Hepatocyte (in vitro differentiated cells): ENCODE measurements around the gene HS6ST1. TPM values are rescaled to one million over a fixed set of nuclear protein-coding genes. Genes with fewer than 3 reads are reported as not detected.

Experiments used
- DNase-seq: peaks from one replicate; pipeline ENCODE4 v3.0.0-alpha.2; 2016; ENCODE audit warnings: low spot score
- H2AFZ ChIP-seq: fragments of 200-600 bp; sonication (generic); 2 replicates; pipeline ENCODE4 v1.6.0; 2016; ENCODE audit warnings: antibody characterized with exemption, mild to moderate bottlenecking
- H3K27ac ChIP-seq: fragments of 200-600 bp; sonication (generic); 2 replicates; pipeline ENCODE4 v1.5.1; 2016; ENCODE audit warnings: mild to moderate bottlenecking
- H3K27me3 ChIP-seq: fragments of 200-600 bp; sonication (generic); 2 replicates; pipeline ENCODE4 v1.6.1; 2016
- H3K36me3 ChIP-seq: fragments of 200-600 bp; sonication (generic); replicated peaks from 2 replicates; pipeline ENCODE4 v1.5.1; 2016; ENCODE audit warnings: low read depth; ENCODE audit not compliant: insufficient read depth
- H3K4me1 ChIP-seq: fragments of 200-600 bp; sonication (generic); 2 replicates; pipeline ENCODE4 v1.5.1; 2016; ENCODE audit warnings: mild to moderate bottlenecking, moderate library complexity; ENCODE audit not compliant: insufficient read depth
- H3K4me2 ChIP-seq: fragments of 200-600 bp; sonication (generic); 2 replicates; pipeline ENCODE4 v1.6.0; 2016
- H3K4me3 ChIP-seq: fragments of 200-600 bp; sonication (generic); 2 replicates; pipeline ENCODE4 v1.5.1; 2016; ENCODE audit warnings: mild to moderate bottlenecking
- H3K79me2 ChIP-seq: fragments of 200-600 bp; sonication (generic); 2 replicates; pipeline ENCODE4 v1.6.0; 2017; ENCODE audit warnings: mild to moderate bottlenecking
- H3K9me2 ChIP-seq: fragments of 200-600 bp; sonication (generic); replicated peaks from 2 replicates; pipeline ENCODE4 v1.6.0; 2017; ENCODE audit warnings: mild to moderate bottlenecking; ENCODE audit not compliant: insufficient read depth
- H3K9me3 ChIP-seq: fragments of 200-600 bp; sonication (generic); 2 replicates; pipeline ENCODE4 v1.5.1; 2016; ENCODE audit warnings: low read depth, mild to moderate bottlenecking
- H4K20me1 ChIP-seq: fragments of 200-600 bp; sonication (generic); 2 replicates; pipeline ENCODE4 v1.6.0; 2016; ENCODE audit warnings: mild to moderate bottlenecking; ENCODE audit not compliant: insufficient read depth, poor library complexity, severe bottlenecking
- EZH2 ChIP-seq: fragments of 200-600 bp; sonication (generic); IDR thresholded peaks from 2 replicates; pipeline ENCODE4 v1.6.1; 2016; ENCODE audit warnings: antibody characterized with exemption, mild to moderate bottlenecking, borderline replicate concordance
- EZH2phosphoT487 ChIP-seq: fragments of 200-600 bp; sonication (generic); IDR thresholded peaks from one replicate; pipeline ENCODE4 v1.6.1; 2018; ENCODE audit warnings: antibody characterized with exemption, mild to moderate bottlenecking, low read depth, moderate library complexity; ENCODE audit not compliant: unreplicated experiment, severe bottlenecking
- whole genome bisulfite sequencing: methylation state at CpG from one replicate; pipeline ENCODE4 v1.1.6; 2016; ENCODE audit warnings: low lambda C conversion rate; ENCODE audit errors: missing lambda C conversion rate; 5-methylcytosine and 5-hydroxymethylcytosine counted together
- polyA plus RNA-seq: library from polyadenylated mRNA; unstranded; fragments of >200 nt; fragmentation: Nextera tagmentation; extraction: Ambion mirVana; gene quantifications from 2 replicates; pipeline ENCODE4 v1.2.1, GENCODE V29; 2016
- total RNA-seq: library from RNA; depleted of rRNA; stranded (reverse); fragments of >200 nt; gene quantifications from 2 replicates; pipeline ENCODE4 v1.2.3, GENCODE V29; 2014
- TF ChIP-seq, protein P1 (sequence below): fragments of 200-600 bp; sonication (generic); IDR thresholded peaks from 2 replicates; pipeline ENCODE4 v1.5.1; 2016; ENCODE audit warnings: antibody characterized with exemption, mild to moderate bottlenecking; ENCODE audit not compliant: poor library complexity

The HS6ST1 gene
- total and polyA plus RNA-seq, 2 experiments from 2014 or later = 46.7 to 48.3 TPM

- Histone ChIP-seq H4K20me1 (no peaks in the 10 kb centered on the region), H3K4me2 (no peak overlapping the region)
Measured at GRCh38 chr2:128345436-128346165, 26.9 kb upstream of the HS6ST1 start.

GRCh38 chr2:128344101-128344500, 25.4 kb upstream of the HS6ST1 start:
- Histone ChIP-seq H2AFZ (no peak overlapping the region), H3K27me3 (no peaks in the 10 kb centered on the region), H3K9me3 (no peaks in the 10 kb centered on the region), H3K4me2 (no peak overlapping the region), H3K4me3 (no peak overlapping the region), H3K9me2 (no peaks in the 10 kb centered on the region), H3K4me1 (peaks cover 14% of the 10 kb centered on the region), H3K27ac (no peak overlapping the region), H4K20me1 (no peaks in the 10 kb centered on the region), H3K36me3 (no peaks in the 10 kb centered on the region), H3K79me2 (no peaks in the 10 kb centered on the region)
- DNase-seq = no peak
- TF ChIP-seq EZH2 = no peak
- TF ChIP-seq EZH2phosphoT487 = no peak
- TF ChIP-seq, protein P1, sequence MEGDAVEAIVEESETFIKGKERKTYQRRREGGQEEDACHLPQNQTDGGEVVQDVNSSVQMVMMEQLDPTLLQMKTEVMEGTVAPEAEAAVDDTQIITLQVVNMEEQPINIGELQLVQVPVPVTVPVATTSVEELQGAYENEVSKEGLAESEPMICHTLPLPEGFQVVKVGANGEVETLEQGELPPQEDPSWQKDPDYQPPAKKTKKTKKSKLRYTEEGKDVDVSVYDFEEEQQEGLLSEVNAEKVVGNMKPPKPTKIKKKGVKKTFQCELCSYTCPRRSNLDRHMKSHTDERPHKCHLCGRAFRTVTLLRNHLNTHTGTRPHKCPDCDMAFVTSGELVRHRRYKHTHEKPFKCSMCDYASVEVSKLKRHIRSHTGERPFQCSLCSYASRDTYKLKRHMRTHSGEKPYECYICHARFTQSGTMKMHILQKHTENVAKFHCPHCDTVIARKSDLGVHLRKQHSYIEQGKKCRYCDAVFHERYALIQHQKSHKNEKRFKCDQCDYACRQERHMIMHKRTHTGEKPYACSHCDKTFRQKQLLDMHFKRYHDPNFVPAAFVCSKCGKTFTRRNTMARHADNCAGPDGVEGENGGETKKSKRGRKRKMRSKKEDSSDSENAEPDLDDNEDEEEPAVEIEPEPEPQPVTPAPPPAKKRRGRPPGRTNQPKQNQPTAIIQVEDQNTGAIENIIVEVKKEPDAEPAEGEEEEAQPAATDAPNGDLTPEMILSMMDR = no peak
- 95% methylated on average over 3 of the region's 3 CpGs for WGBS

More at GRCh38 chr2:128345436-128346165, 26.9 kb upstream of the HS6ST1 start:
- 95% methylated on average over 37 of the region's 43 CpGs for WGBS
- no peaks in the 10 kb centered on the region for H3K79me2 ChIP-seq
- no peaks in the 10 kb centered on the region for H3K9me2 ChIP-seq
- peaks cover 14% of the 10 kb centered on the region for H3K4me1 ChIP-seq
- H3K36me3 ChIP-seq = no peaks in the 10 kb centered on the region
- no peak for TF ChIP-seq EZH2phosphoT487
- no peak for TF ChIP-seq EZH2
- TF ChIP-seq, protein P1 = no peak
- no peaks in the 10 kb centered on the region for H3K27me3 ChIP-seq
- H3K27ac ChIP-seq = no peak overlapping the region
- no peak overlapping the region for H2AFZ ChIP-seq
- H3K4me3 ChIP-seq = no peak overlapping the region
- no peak for DNase-seq
- H3K9me3 ChIP-seq = no peaks in the 10 kb centered on the region

DNA sequence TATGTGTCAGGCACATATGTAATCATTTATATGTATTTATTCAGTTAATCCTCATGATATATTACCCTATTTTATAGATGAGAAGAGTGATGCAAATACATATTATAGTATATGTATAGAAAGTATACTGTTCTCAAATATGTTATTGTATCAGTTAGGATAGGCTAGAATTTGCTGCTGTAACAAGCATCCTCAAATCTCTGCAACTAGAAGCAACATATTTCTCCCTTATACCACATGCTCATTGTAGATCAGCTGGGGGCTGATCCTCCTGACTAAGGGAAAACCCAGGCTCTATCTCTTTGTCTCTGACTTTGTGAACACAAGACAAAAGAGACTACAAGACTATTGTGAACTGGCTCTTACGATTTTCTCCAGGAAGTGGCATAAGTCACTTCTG, 24.8 kb upstream of the HS6ST1 start:
- H3K9me3 ChIP-seq = no peaks in the 10 kb centered on the region
- H3K27me3 ChIP-seq = no peaks in the 10 kb centered on the region
- H3K36me3 ChIP-seq = no peaks in the 10 kb centered on the region
- no peak overlapping the region for H3K4me2 ChIP-seq
- H4K20me1 ChIP-seq = no peaks in the 10 kb centered on the region
- H3K9me2 ChIP-seq = no peaks in the 10 kb centered on the region
- peaks cover 10% of the 10 kb centered on the region for H3K4me1 ChIP-seq
- no peak for DNase-seq
- TF ChIP-seq EZH2 = no peak
- TF ChIP-seq, protein P1 = no peak
- no peak for TF ChIP-seq EZH2phosphoT487
- H3K27ac ChIP-seq = no peak overlapping the region
- WGBS = 95% methylated on average over 1 of the region's 1 CpG
- no peak overlapping the region for H3K4me3 ChIP-seq
- H2AFZ ChIP-seq = no peak overlapping the region
- no peaks in the 10 kb centered on the region for H3K79me2 ChIP-seq
